Activated B cell treated with CpG ODN at 0.5 μM for 24 hours (primary cell): ENCODE results near the gene ZSWIM3. TPM values are rescaled to one million over a fixed set of nuclear protein-coding genes. Genes with fewer than 3 reads are reported as not detected.

ENCODE experiments used
- ATAC-seq: fragments of 200-7000 bp; cut with Tn5 transposase; one replicate; pipeline ENCODE4 v1.10.0; 2021; ENCODE audit warnings: low read depth, mild to moderate bottlenecking, moderate library complexity
- CTCF ChIA-PET: fragments of 350-600 bp; sonication (Branson Sonifier 250); formaldehyde crosslinking; loops from one replicate; lab custom pipeline; 2021; ENCODE audit warnings: antibody characterized with exemption; lab: Charles Lee
- POLR2A ChIA-PET: fragments of 350-600 bp; sonication (Branson Sonifier 250); formaldehyde crosslinking; loops from one replicate; lab custom pipeline; 2021; ENCODE audit warnings: antibody characterized with exemption; lab: Charles Lee
- DNase-seq: peaks from one replicate; pipeline ENCODE4 v3.0.0; 2022
- H3K27ac Mint-ChIP-seq: one replicate; pipeline ENCODE4 v1.8.0; 2020; ENCODE audit warnings: mixed read lengths
- H3K27me3 Mint-ChIP-seq: one replicate; pipeline ENCODE4 v1.8.0; 2021; ENCODE audit warnings: mixed read lengths
- H3K36me3 Mint-ChIP-seq: one replicate; pipeline ENCODE4 v1.8.0; 2021; ENCODE audit warnings: low read depth, mixed read lengths
- H3K4me1 Mint-ChIP-seq: one replicate; pipeline ENCODE4 v1.8.0; 2021; ENCODE audit warnings: mixed read lengths
- H3K4me3 Mint-ChIP-seq: one replicate; pipeline ENCODE4 v1.8.0; 2020; ENCODE audit warnings: mild to moderate bottlenecking, mixed read lengths
- H3K9me3 Mint-ChIP-seq: one replicate; pipeline ENCODE4 v1.8.0; 2020; ENCODE audit warnings: mixed read lengths
- CTCF ChIP-seq: fragments of 200-600 bp; IDR thresholded peaks from one replicate; pipeline ENCODE4 v1.8.0; 2022; ENCODE audit warnings: antibody characterized with exemption, mild to moderate bottlenecking
- intact Hi-C: fragments of 100-400 bp; cut with micrococcal nuclease; formaldehyde crosslinking; loops from one replicate; pipeline ENCODE4 v1.15.1; 2024
- total RNA-seq: library from RNA; stranded (reverse); gene quantifications from 2 replicates; pipeline ENCODE4 v1.2.3, GENCODE V29; 2022

ZSWIM3 gene
- total RNA-seq, 1 donor from 2014 or later = 6.4 TPM

GRCh38 chr20:45863543-45864470 is 6.4 kb downstream of the ZSWIM3 start:
- no peak overlapping the region for H3K4me3 Mint-ChIP-seq
- ChIA-PET POLR2A (interaction anchor here (0.7 kb wide), 1 partner anchor 71 kb away, joined by 4 read pairs; no protein-coding TSS in a partner anchor), CTCF (no interaction called here)
- H3K27me3 Mint-ChIP-seq = no peaks in the 10 kb centered on the region
- DNase-seq (no peak), ATAC-seq (no peak)
- no peaks in the 10 kb centered on the region for H3K36me3 Mint-ChIP-seq
- no peak overlapping the region for H3K27ac Mint-ChIP-seq
- intact Hi-C loops = no loop called here
- TF ChIP-seq CTCF = no peak
- H3K9me3 Mint-ChIP-seq = no peaks in the 10 kb centered on the region
- H3K4me1 Mint-ChIP-seq = peaks cover 7% of the 10 kb centered on the region

GRCh38 chr20:45866454-45866853 is 9.0 kb downstream of the ZSWIM3 start:
- Mint-ChIP-seq H3K36me3 (no peaks in the 10 kb centered on the region), H3K9me3 (no peaks in the 10 kb centered on the region), H3K4me3 (no peak overlapping the region), H3K27me3 (no peaks in the 10 kb centered on the region), H3K4me1 (peaks cover under 1% of the 10 kb centered on the region), H3K27ac (no peak overlapping the region)
- TF ChIP-seq CTCF = no peak
- ChIA-PET CTCF (no interaction called here), POLR2A (no interaction called here)
- intact Hi-C loops = no loop called here
- no peak for ATAC-seq
- no peak for DNase-seq

GRCh38 chr20:45867136-45867818 is 9.9 kb downstream of the ZSWIM3 start:
- H3K27me3 Mint-ChIP-seq = no peaks in the 10 kb centered on the region
- H3K4me1 Mint-ChIP-seq = no peaks in the 10 kb centered on the region
- no peaks in the 10 kb centered on the region for H3K9me3 Mint-ChIP-seq
- ChIA-PET POLR2A (no interaction called here), CTCF (no interaction called here)
- TF ChIP-seq CTCF = no peak
- DNase-seq (no peak), ATAC-seq (no peak)
- H3K36me3 Mint-ChIP-seq = peaks cover under 1% of the 10 kb centered on the region
- intact Hi-C loops = no loop called here
- H3K4me3 Mint-ChIP-seq = no peak overlapping the region
- no peak overlapping the region for H3K27ac Mint-ChIP-seq

GRCh38 chr20:45867819-45868176 is 10.4 kb downstream of the ZSWIM3 start:
- TF ChIP-seq CTCF = no peak
- DNase-seq (no peak), ATAC-seq (no peak)
- Mint-ChIP-seq H3K36me3 (peaks cover 3% of the 10 kb centered on the region), H3K4me3 (no peak overlapping the region), H3K4me1 (no peaks in the 10 kb centered on the region), H3K27ac (no peak overlapping the region), H3K27me3 (no peaks in the 10 kb centered on the region), H3K9me3 (no peaks in the 10 kb centered on the region)
- ChIA-PET POLR2A (no interaction called here), CTCF (no interaction called here)
- intact Hi-C loops = no loop called here

GRCh38 chr20:45872626-45873025 is 15.2 kb downstream of the ZSWIM3 start:
- Mint-ChIP-seq H3K27me3 (no peaks in the 10 kb centered on the region), H3K4me3 (no peak overlapping the region), H3K4me1 (no peaks in the 10 kb centered on the region), H3K27ac (no peak overlapping the region), H3K36me3 (peaks cover 14% of the 10 kb centered on the region), H3K9me3 (no peaks in the 10 kb centered on the region)
- ChIA-PET POLR2A (interaction anchor here (0.6 kb wide), 1 partner anchor 18 kb away, joined by 3 read pairs; the partner anchor contains the start of genes CTSA and NEURL2), CTCF (no interaction called here)
- ATAC-seq (no peak), DNase-seq (no peak)
- TF ChIP-seq CTCF = no peak
- intact Hi-C loops = no loop called here
